HEK293T (cell line): ENCODE measurements around the gene AKR7A3.

Source experiments
- CTCF ChIA-PET: fragments of 350-600 bp; formaldehyde crosslinking; extraction: SDS; loops from one replicate; lab custom pipeline; 2021; ENCODE audit warnings: antibody characterized with exemption, inconsistent platforms; lab: Yijun Ruan, JAX
- POLR2A ChIA-PET: fragments of 350-600 bp; formaldehyde crosslinking; extraction: SDS; loops from one replicate; lab custom pipeline; 2020; ENCODE audit warnings: antibody characterized with exemption, inconsistent platforms; lab: Yijun Ruan, JAX
- DNase-seq: peaks from one replicate; pipeline ENCODE4 v3.0.0; 2012; ENCODE audit warnings: mixed read lengths; ENCODE audit errors: extremely low spot score
- ARNT ChIP-seq: fragments of 450-650 bp; IDR thresholded peaks from 2 replicates; pipeline ENCODE4 v1.6.1; 2017; ENCODE audit warnings: mild to moderate bottlenecking
- BHLHE40 ChIP-seq: fragments of 450-650 bp; IDR thresholded peaks from 2 replicates; pipeline ENCODE4 v1.6.1; 2016; ENCODE audit warnings: mild to moderate bottlenecking, moderate library complexity, borderline replicate concordance
- CTBP1 ChIP-seq: fragments of 450-650 bp; IDR thresholded peaks from 2 replicates; pipeline ENCODE4 v1.6.1; 2016; ENCODE audit warnings: borderline replicate concordance
- ELF4 ChIP-seq: fragments of 450-650 bp; IDR thresholded peaks from 2 replicates; pipeline ENCODE4 v1.6.1; 2017; ENCODE audit warnings: antibody characterized with exemption
- FOXA1 ChIP-seq: fragments of 450-650 bp; IDR thresholded peaks from 2 replicates; pipeline ENCODE4 v1.6.1; 2016; ENCODE audit warnings: mild to moderate bottlenecking
- FOXK2 ChIP-seq: fragments of 450-650 bp; IDR thresholded peaks from 2 replicates; pipeline ENCODE4 v1.6.1; 2016; ENCODE audit warnings: mild to moderate bottlenecking
- FOXM1 ChIP-seq: fragments of 450-650 bp; IDR thresholded peaks from 2 replicates; pipeline ENCODE4 v1.6.1; 2017; ENCODE audit warnings: mild to moderate bottlenecking, borderline replicate concordance
- HDGF ChIP-seq: fragments of 450-650 bp; IDR thresholded peaks from 2 replicates; pipeline ENCODE4 v1.6.1; 2017; ENCODE audit warnings: antibody characterized with exemption, borderline replicate concordance
- L3MBTL2 ChIP-seq: fragments of 450-650 bp; conservative IDR thresholded peaks from 2 replicates; pipeline ENCODE4 v1.6.1; 2016; ENCODE audit warnings: mild to moderate bottlenecking
- LEF1 ChIP-seq: fragments of 450-650 bp; IDR thresholded peaks from 2 replicates; pipeline ENCODE4 v1.6.1; 2017; ENCODE audit warnings: mild to moderate bottlenecking, borderline replicate concordance
- NFRKB ChIP-seq: fragments of 450-650 bp; IDR thresholded peaks from 2 replicates; pipeline ENCODE4 v1.6.1; 2016; ENCODE audit warnings: mild to moderate bottlenecking, moderate library complexity
- SP1 ChIP-seq: fragments of 450-650 bp; IDR thresholded peaks from 2 replicates; pipeline ENCODE4 v1.6.1; 2017
- SUZ12 ChIP-seq: fragments of 450-650 bp; IDR thresholded peaks from 2 replicates; pipeline ENCODE4 v1.6.1; 2016; ENCODE audit warnings: mild to moderate bottlenecking
- TARDBP ChIP-seq: fragments of 450-650 bp; IDR thresholded peaks from 2 replicates; pipeline ENCODE4 v1.6.1; 2016
- ZNF384 ChIP-seq: fragments of 450-650 bp; IDR thresholded peaks from 2 replicates; pipeline ENCODE4 v1.6.1; 2016
- TF ChIP-seq, protein P1 (sequence below): fragments of 450-650 bp; IDR thresholded peaks from 2 replicates; pipeline ENCODE4 v1.6.1; 2016

The AKR7A3 gene

DNA sequence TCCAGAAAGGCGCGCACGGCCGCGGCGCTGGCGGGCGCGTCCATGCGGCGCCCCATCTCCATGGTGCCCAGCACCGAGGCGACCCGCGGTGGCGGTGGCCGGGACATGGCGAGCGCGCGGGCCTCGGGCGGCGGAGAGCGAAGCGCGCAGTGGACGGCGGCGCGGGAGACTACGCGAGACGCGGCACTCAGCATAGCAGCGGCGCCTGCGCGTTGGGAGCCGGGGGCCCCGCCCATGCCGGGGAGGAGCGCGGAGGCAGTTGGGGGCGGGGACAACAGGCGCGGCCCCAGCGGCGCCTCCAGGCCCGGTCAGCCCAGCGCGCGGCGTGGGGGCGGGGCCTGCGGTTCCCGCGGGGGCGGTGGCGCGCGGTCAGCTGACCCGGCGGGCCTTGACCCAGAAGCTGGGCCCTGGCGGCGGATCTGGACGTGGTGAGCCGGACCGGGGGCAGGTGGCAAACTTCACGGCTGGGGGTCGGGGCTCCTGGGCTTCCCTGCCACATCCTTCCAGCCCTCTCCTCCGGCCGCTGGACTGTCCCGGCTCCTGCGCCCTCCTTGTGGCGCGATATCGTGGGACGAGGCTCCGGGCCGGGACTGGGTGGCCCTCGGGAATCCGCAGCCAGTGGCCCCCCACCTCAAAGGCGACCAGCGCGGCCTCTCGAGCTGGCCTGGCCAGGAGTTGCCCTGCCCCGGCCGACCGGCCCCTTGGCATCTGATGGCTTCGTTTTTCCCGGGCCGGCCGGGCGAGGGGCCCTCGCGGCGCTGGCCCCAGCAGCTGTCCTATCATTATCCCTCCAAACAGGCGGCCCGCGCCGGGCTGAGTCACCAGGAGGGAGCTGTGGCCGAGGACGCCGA is 23.6 kb upstream of the AKR7A3 start, which contains the start of the genes AKR7A2 and SLC66A1:
TSS of gene AKR7A2 (minus strand) at position 214 of the 851 bp plus-strand sequence. CDS start at position 194, 20 bp downstream.
TSS of gene SLC66A1 (plus strand) at position 396 of the 851 bp plus-strand sequence. CDS start 5,352 bp downstream, outside the sequence.
- TF ChIP-seq LEF1 = peak; percentile 54; the same call in 1 of the 2 replicates
- peak; percentile 68 for TF ChIP-seq L3MBTL2
- 0 out of 2 replicates have a peak, but pooled peaks have one; percentile 15 for TF ChIP-seq FOXM1
- no peak for TF ChIP-seq BHLHE40
- POLR2A ChIA-PET = interaction anchor here (1.0 to 2.6 kb wide), 4 partner anchors 10 to 43 kb away, joined by 3 to 12 read pairs (median 6); no protein-coding TSS in a partner anchor
- CTCF ChIA-PET = interaction anchor here (0.7 kb wide), 1 partner anchor 347 kb away, joined by 3 read pairs; no protein-coding TSS in a partner anchor
- peak; percentile 99 for DNase-seq

DNA sequence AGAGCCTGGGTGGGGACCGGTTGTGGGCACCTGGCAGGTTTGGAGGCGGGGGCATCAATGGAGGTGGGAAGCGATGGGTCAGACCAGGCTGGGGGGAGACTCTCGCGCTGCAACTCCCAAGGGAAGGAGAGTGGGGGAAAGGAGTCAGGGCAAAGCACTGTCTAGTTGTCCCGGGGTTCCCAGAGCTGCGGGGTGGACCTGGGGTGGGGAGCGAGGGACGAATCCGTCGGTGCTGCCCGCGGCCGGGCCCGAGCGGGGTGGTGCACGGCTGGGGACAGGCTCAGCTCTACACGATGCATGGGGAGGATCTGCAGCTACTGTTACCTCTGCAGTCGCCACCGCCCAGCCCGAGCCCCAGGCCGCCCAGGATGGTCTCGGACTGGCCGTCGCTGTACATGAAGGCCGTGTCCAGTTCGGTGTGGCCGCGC is 22.9 kb upstream of the AKR7A3 start:
- peak; percentile 15 for DNase-seq
- POLR2A ChIA-PET = interaction anchor here (1.0 to 2.6 kb wide), 4 partner anchors 11 to 42 kb away, joined by 3 to 12 read pairs (median 6); no protein-coding TSS in a partner anchor
- no peak for TF ChIP-seq CTBP1
- TF ChIP-seq FOXM1 = no peak
- TF ChIP-seq ARNT = no peak
- TF ChIP-seq ZNF384 = no peak
- TF ChIP-seq L3MBTL2 = no peak
- TF ChIP-seq TARDBP = no peak
- no peak for TF ChIP-seq HDGF
- TF ChIP-seq SUZ12 = no peak
- TF ChIP-seq, protein P1, sequence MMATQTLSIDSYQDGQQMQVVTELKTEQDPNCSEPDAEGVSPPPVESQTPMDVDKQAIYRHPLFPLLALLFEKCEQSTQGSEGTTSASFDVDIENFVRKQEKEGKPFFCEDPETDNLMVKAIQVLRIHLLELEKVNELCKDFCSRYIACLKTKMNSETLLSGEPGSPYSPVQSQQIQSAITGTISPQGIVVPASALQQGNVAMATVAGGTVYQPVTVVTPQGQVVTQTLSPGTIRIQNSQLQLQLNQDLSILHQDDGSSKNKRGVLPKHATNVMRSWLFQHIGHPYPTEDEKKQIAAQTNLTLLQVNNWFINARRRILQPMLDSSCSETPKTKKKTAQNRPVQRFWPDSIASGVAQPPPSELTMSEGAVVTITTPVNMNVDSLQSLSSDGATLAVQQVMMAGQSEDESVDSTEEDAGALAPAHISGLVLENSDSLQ = no peak
- no peak for TF ChIP-seq ELF4
- TF ChIP-seq SP1 = no peak
- no peak for TF ChIP-seq FOXK2
- no peak for TF ChIP-seq BHLHE40
- CTCF ChIA-PET = no interaction called here

DNA sequence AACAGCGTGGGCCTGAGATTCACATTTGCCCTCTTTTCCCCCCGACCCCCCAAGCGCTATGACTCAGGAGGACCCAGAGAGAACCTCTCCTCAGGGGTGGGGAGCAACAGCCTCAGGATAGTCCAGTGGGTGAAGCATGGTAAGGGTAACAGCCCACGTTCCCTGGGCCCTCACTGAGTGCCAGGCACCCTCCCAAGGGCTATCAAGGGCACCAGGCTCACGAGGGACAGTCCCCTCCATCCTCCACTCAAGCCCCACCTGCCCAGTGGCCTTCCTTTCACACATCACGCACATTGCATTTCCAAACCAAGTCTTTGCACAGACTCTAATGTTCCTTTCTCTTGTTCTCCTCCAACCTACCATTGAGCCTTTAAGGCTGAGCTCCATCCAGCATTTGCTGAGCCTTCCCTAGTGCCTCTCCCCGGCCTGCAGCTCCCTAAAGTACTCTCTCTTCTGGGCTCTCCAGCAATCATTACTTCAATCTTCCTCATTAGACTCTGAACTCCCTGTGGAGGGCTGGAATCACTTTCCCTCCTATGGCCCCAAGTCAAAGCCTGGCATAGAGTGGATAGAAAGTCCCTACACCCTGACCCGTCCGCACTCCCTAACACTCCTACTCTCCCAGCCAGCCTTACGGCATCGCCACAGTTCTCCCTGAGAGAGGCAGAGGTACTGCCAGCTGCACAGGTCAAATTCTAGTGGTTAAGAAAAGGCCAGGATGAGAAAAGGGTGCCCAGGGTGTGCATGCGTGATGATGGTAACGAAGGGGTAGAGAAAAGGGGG is 22.3 kb upstream of the AKR7A3 start:
- no peak for TF ChIP-seq ELF4
- no peak for TF ChIP-seq CTBP1
- no peak for TF ChIP-seq SP1
- no peak for TF ChIP-seq L3MBTL2
- no peak for TF ChIP-seq ZNF384
- no peak for TF ChIP-seq TARDBP
- TF ChIP-seq, protein P1 = no peak
- TF ChIP-seq SUZ12 = no peak
- no peak for TF ChIP-seq HDGF
- no peak for TF ChIP-seq BHLHE40
- no peak for TF ChIP-seq FOXA1
- TF ChIP-seq FOXM1 = no peak
- TF ChIP-seq FOXK2 = no peak
- peak; percentile 21 for DNase-seq
- ChIA-PET CTCF (no interaction called here), POLR2A (interaction anchor here (2.6 kb wide), 1 partner anchor 12 kb away, joined by 12 read pairs; no protein-coding TSS in a partner anchor)

DNA sequence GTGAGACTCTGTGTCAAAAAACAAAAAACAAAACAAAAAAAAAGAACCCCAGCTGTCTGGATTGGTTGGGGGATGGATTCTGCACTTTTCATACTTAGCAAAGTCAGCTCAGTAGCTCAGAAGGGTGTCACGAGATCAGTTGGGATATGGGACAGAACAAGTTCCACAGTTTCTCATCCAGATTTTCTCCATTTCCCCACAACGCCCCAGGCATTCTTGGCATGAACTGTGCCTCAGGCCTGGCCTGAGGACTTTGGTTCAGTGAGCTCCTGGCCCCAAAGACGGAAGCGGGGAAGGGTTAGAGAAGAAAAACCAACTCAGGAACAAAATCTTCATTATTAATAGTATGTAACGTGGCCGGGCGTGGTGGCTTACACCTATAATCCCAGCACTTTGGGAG is 21.5 kb upstream of the AKR7A3 start:
- no peak for DNase-seq
- ChIA-PET CTCF (interaction anchor here (0.7 kb wide), 1 partner anchor 331 kb away, joined by 6 read pairs; no protein-coding TSS in a partner anchor), POLR2A (interaction anchor here (0.8 kb wide), 1 partner anchor 38 kb away, joined by 3 read pairs; no protein-coding TSS in a partner anchor)
- TF ChIP-seq ARNT = no peak

DNA sequence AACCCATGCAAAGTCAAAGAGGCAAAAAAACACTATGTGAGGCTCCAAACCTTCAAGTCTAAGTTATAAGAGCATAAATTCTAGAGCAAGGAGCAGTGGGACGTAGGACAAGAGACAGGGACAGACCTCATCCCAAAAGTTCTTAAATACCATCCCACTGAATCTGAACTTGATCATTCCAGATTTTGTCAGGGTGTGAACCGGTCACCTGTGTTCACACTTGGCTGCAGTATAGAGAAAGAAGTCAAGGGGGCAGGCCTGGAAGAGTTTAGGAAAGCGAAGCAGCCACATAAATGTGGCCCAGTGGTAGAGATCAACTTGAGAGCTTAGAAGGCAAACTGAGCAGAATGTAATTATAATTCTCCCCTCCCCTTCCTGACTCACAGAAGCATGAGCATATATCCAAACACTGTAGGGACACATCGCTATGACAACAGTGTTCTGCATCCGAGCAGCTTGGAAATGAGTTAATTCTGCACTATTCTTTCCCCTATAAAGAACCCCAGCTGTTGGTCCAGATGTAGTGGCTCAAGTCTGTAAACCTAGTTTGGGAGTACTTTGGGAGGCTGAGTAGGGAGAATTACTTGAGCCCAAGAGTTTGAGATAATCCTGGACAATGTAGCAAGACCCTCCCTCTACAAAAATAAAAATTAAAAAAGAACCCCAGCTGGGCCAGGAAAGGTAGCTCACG is 20.7 kb upstream of the AKR7A3 start:
- CTCF ChIA-PET = no interaction called here
- no peak for DNase-seq
- POLR2A ChIA-PET = no interaction called here
- no peak for TF ChIP-seq SP1
- no peak for TF ChIP-seq BHLHE40
- no peak for TF ChIP-seq ELF4
- no peak for TF ChIP-seq ZNF384
- no peak for TF ChIP-seq FOXK2
- TF ChIP-seq L3MBTL2 = no peak
- TF ChIP-seq LEF1 = no peak

DNA sequence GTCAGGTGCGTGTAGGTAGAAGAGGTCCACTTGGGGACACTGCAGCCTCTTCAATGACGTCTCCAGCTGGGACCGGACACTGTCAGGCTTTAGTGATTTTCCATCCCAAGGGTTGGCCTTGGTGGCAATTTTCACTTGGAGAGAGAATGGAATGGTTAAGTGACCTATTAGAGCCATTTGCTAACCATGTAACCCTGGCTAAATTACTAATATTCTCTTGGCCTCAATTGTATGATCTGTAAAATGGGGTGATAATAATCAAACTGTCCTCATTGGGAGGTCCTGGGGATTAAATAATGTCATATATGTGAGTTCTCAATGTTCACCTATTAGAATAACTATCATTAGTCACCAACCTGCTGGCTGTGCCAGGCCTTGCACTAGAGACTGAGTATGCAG is 19.9 kb upstream of the AKR7A3 start:
- no peak for DNase-seq
- ChIA-PET POLR2A (no interaction called here), CTCF (no interaction called here)
- TF ChIP-seq HDGF (no peak), SP1 (no peak), ARNT (no peak), NFRKB (no peak)
